IMR-90 (cell line): ENCODE measurements around the gene PPM1H. TPM values are rescaled to one million over a fixed set of nuclear protein-coding genes. Genes with fewer than 3 reads are reported as not detected.

ENCODE experiments used
- ATAC-seq: fragments of 200-7000 bp; cut with Tn5 transposase; 2 replicates; pipeline ENCODE4 v1.9.1; 2020; ENCODE audit warnings: low read depth, mild to moderate bottlenecking, moderate library complexity
- BruUV-seq: library from RNA; stranded (reverse); fragments of 400-500 nt; replicated peaks from 2 replicates; lab custom pipeline; 2021; lab: Mats Ljungman, UMichigan
- CTCF ChIA-PET: fragments of 300-600 bp; formaldehyde crosslinking; extraction: SDS; loops from one replicate; lab custom pipeline; 2021; ENCODE audit warnings: antibody characterized with exemption; lab: Yijun Ruan, JAX
- POLR2A ChIA-PET: fragments of 300-600 bp; sonication (Branson Sonifier 250); formaldehyde crosslinking; loops from one replicate; lab custom pipeline; 2022; ENCODE audit warnings: antibody characterized with exemption; ENCODE audit not compliant: unreplicated experiment; lab: Charles Lee
- DNase-seq: peaks from one replicate; pipeline ENCODE4 v3.0.0; 2013
- H2AFZ ChIP-seq: replicated peaks from 2 replicates; pipeline ENCODE3; 2013; ENCODE audit warnings: low read length, mild to moderate bottlenecking; ENCODE audit not compliant: poor library complexity
- H2AK5ac ChIP-seq: 2 replicates; pipeline ENCODE4 v1.6.1; 2013; ENCODE audit warnings: low read depth, low read length, inconsistent platforms
- H2AK9ac ChIP-seq: replicated peaks from 2 replicates; pipeline ENCODE3; 2013; ENCODE audit warnings: mild to moderate bottlenecking, low read depth, low read length, moderate library complexity; ENCODE audit not compliant: poor library complexity
- H2BK120ac ChIP-seq: 2 replicates; pipeline ENCODE4 v1.6.1; 2013; ENCODE audit warnings: low read depth, low read length, inconsistent platforms
- H2BK15ac ChIP-seq: 3 replicates; pipeline ENCODE4 v1.6.1; 2013; ENCODE audit warnings: low read depth, low read length, inconsistent platforms
- H2BK20ac ChIP-seq: 2 replicates; pipeline ENCODE4 v1.6.1; 2013; ENCODE audit warnings: low read depth, mild to moderate bottlenecking, inconsistent platforms, low read length, moderate library complexity
- H2BK5ac ChIP-seq: 2 replicates; pipeline ENCODE4 v1.6.1; 2013; ENCODE audit warnings: mild to moderate bottlenecking, low read depth, low read length, inconsistent platforms; ENCODE audit not compliant: poor library complexity, severe bottlenecking
- H3K14ac ChIP-seq: replicated peaks from 2 replicates; pipeline ENCODE4 v1.6.1; 2013; ENCODE audit warnings: low read depth, low read length, inconsistent platforms
- H3K18ac ChIP-seq: 2 replicates; pipeline ENCODE4 v1.6.1; 2013; ENCODE audit warnings: low read depth, low read length, control low read depth
- H3K23ac ChIP-seq: 2 replicates; pipeline ENCODE4 v1.6.1; 2013; ENCODE audit warnings: low read depth, low read length, inconsistent platforms
- H3K27ac ChIP-seq: 2 replicates; pipeline ENCODE4 v1.5.1; 2013; ENCODE audit warnings: mild to moderate bottlenecking, control low read depth, low read length; ENCODE audit not compliant: insufficient read depth
- H3K27me3 ChIP-seq: 2 replicates; pipeline ENCODE4 v1.6.1; 2013; ENCODE audit warnings: low read length; ENCODE audit not compliant: control insufficient read depth, insufficient read depth
- H3K36me3 ChIP-seq: 2 replicates; pipeline ENCODE4 v1.6.1; 2013; ENCODE audit warnings: low read length, mixed read lengths; ENCODE audit not compliant: control insufficient read depth, insufficient read depth
- H3K4ac ChIP-seq: 2 replicates; pipeline ENCODE4 v1.6.1; 2013; ENCODE audit warnings: low read depth, low read length, inconsistent platforms
- H3K4me1 ChIP-seq: 2 replicates; pipeline ENCODE4 v1.6.1; 2013; ENCODE audit warnings: low read length, mixed read lengths; ENCODE audit not compliant: control insufficient read depth, insufficient read depth
- H3K4me2 ChIP-seq: 2 replicates; pipeline ENCODE4 v1.6.1; 2013; ENCODE audit warnings: low read depth, mild to moderate bottlenecking, control low read depth, low read length, moderate library complexity
- H3K4me3 ChIP-seq: 2 replicates; pipeline ENCODE4 v1.5.1; 2013; ENCODE audit warnings: low read depth, mild to moderate bottlenecking, control low read depth, low read length, moderate library complexity; ENCODE audit not compliant: insufficient read depth
- H3K56ac ChIP-seq: 2 replicates; pipeline ENCODE4 v1.6.1; 2013; ENCODE audit warnings: low read length, inconsistent platforms; ENCODE audit not compliant: insufficient read depth; ENCODE audit errors: extremely low read depth
- H3K79me1 ChIP-seq, 2 experiments: 2 replicates each; pipeline ENCODE4 v1.6.1; 2013; ENCODE audit warnings: low read length in 2 of 2, inconsistent platforms in 1 of 2, low read depth in 1 of 2
- H3K9ac ChIP-seq: 2 replicates; pipeline ENCODE4 v1.6.1; 2013; ENCODE audit warnings: low read depth, low read length, control low read depth
- H3K9me1 ChIP-seq: 2 replicates; pipeline ENCODE4 v1.6.1; 2013; ENCODE audit warnings: low read length, inconsistent platforms; ENCODE audit not compliant: insufficient read depth
- H3K9me3 ChIP-seq: 2 replicates; pipeline ENCODE4 v1.6.1; 2013; ENCODE audit warnings: low read length; ENCODE audit not compliant: control insufficient read depth, insufficient read depth
- H4K20me1 ChIP-seq: 2 replicates; pipeline ENCODE4 v1.6.1; 2013; ENCODE audit warnings: low read length, inconsistent platforms; ENCODE audit not compliant: insufficient read depth
- H4K5ac ChIP-seq: 2 replicates; pipeline ENCODE4 v1.6.1; 2013; ENCODE audit warnings: mild to moderate bottlenecking, low read depth, low read length, control low read depth
- H4K8ac ChIP-seq, 2 experiments: 2 replicates each; pipeline ENCODE4 v1.6.1; 2013; ENCODE audit warnings: low read depth in 2 of 2, low read length in 2 of 2, control low read depth in 1 of 2, inconsistent platforms in 1 of 2
- H4K91ac ChIP-seq: 2 replicates; pipeline ENCODE4 v1.6.1; 2013; ENCODE audit warnings: low read depth, low read length, inconsistent platforms; ENCODE audit not compliant: insufficient read depth
- BHLHE40 ChIP-seq: fragments of 150-350 bp; IDR thresholded peaks from 2 replicates; pipeline ENCODE4 v1.6.1; 2016; ENCODE audit warnings: mild to moderate bottlenecking, low read depth, low read length
- CHD1 ChIP-seq: IDR thresholded peaks from 2 replicates; pipeline ENCODE4 v1.6.1; 2012; ENCODE audit warnings: low read depth, low read length, improper control_type of control experiment
- CTCF ChIP-seq: conservative IDR thresholded peaks from 2 replicates; pipeline ENCODE4 v1.5.1; 2012; ENCODE audit warnings: mild to moderate bottlenecking, low read depth, low read length, improper control_type of control experiment
- FOS ChIP-seq: fragments of 150-350 bp; IDR thresholded peaks from 2 replicates; pipeline ENCODE4 v1.6.1; 2016; ENCODE audit warnings: low read depth, low read length
- MAFK ChIP-seq: IDR thresholded peaks from 2 replicates; pipeline ENCODE4 v1.6.1; 2012; ENCODE audit warnings: low read depth, low read length, improper control_type of control experiment
- MAZ ChIP-seq: IDR thresholded peaks from 2 replicates; pipeline ENCODE4 v1.6.1; 2012; ENCODE audit warnings: low read depth, mild to moderate bottlenecking, low read length, improper control_type of control experiment, moderate library complexity, borderline replicate concordance
- MXI1 ChIP-seq: IDR thresholded peaks from 2 replicates; pipeline ENCODE4 v1.6.1; 2012; ENCODE audit warnings: low read depth, mild to moderate bottlenecking, low read length, moderate library complexity, borderline replicate concordance
- NFE2L2 ChIP-seq: fragments of 150-350 bp; IDR thresholded peaks from 2 replicates; pipeline ENCODE4 v1.6.1; 2016; ENCODE audit warnings: low read depth, mild to moderate bottlenecking, low read length
- RCOR1 ChIP-seq: IDR thresholded peaks from 2 replicates; pipeline ENCODE4 v1.6.1; 2012; ENCODE audit warnings: mild to moderate bottlenecking, low read length, improper control_type of control experiment; ENCODE audit not compliant: insufficient replicate concordance
- RFX5 ChIP-seq: IDR thresholded peaks from 2 replicates; pipeline ENCODE4 v1.8.0; 2012; ENCODE audit warnings: low read depth, mild to moderate bottlenecking, low read length, moderate library complexity
- SMC3 ChIP-seq: fragments of 150-350 bp; IDR thresholded peaks from 2 replicates; pipeline ENCODE4 v1.6.1; 2016; ENCODE audit warnings: low read depth, mild to moderate bottlenecking, antibody characterized with exemption, low read length, moderate library complexity
- USF2 ChIP-seq: fragments of 150-350 bp; IDR thresholded peaks from 2 replicates; pipeline ENCODE4 v1.6.1; 2017; ENCODE audit warnings: mild to moderate bottlenecking, antibody characterized with exemption, low read length, low read depth
- WGBS, 2 experiments: methylation state at CpG; one replicate each; pipeline versions ENCODE4 v1.1.5 to v1.1.7; 2013; ENCODE audit warnings: missing lambda C conversion rate in 2 of 2; ENCODE audit not compliant: insufficient read length in 1 of 2; ENCODE audit errors: extremely low coverage in 2 of 2; 5-methylcytosine and 5-hydroxymethylcytosine counted together
- dilution Hi-C: fragments of 300-500 bp; cut with HindIII; formaldehyde crosslinking; loops from one replicate; pipeline ENCODE4 v1.14.3; 2018; ENCODE audit warnings: low sequenced_read_pairs; ENCODE audit not compliant: unreplicated experiment
- in situ Hi-C: fragments of 300-500 bp; cut with MboI; formaldehyde crosslinking; loops from 3 replicates; pipeline ENCODE4 v1.14.3; 2019; ENCODE audit warnings: low sequenced_read_pairs, inconsistent platforms, mixed read lengths
- intact Hi-C: fragments of 100-400 bp; cut with micrococcal nuclease; formaldehyde crosslinking; loops from 2 replicates; pipeline ENCODE4 v1.10.0; 2022
- polyA plus RNA-seq, 3 experiments: library from polyadenylated mRNA; depleted of rRNA; stranded (reverse); fragments of >200 nt; gene quantifications; 2 replicates each; pipeline ENCODE4 v1.2.3, GENCODE V29; 2012; ENCODE audit warnings: low replicate concordance in 1 of 3
- total RNA-seq: library from RNA; depleted of rRNA; stranded (reverse); fragments of >200 nt; gene quantifications from 2 replicates; pipeline ENCODE4 v1.2.3, GENCODE V29; 2012

The PPM1H gene
- total and polyA plus RNA-seq, 2 of the 4 experiments (the other 2 are of a cell fraction): 0.14 to 0.18 TPM

DNA sequence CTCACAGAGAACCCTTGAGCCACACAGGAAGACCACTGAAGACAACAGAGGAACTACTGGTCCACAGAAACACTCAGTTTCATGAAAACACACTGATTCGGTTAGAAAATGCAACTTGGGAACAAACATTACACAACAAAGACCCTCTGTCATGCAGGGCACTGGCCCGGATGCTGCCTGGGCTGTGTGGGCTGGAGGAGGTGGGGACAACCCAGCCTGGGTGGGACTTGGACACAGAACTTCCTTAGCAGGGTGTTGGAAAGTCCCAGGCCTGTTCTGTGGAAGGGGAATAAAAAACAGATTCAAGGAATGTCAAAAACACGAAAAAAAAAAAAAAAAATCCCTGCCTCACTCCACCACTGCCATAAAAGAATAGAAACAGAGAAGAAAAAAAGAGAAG is 287.4 kb downstream of the PPM1H start:
- CTCF ChIA-PET: no interaction called here
- H3K4me2 ChIP-seq: no peak overlapping the region
- H4K8ac ChIP-seq: no peak overlapping the region
- H3K9me1 ChIP-seq: no peaks in the 10 kb centered on the region
- H3K56ac ChIP-seq: no peak overlapping the region
- H4K5ac ChIP-seq: no peak overlapping the region
- H2BK120ac ChIP-seq: no peak overlapping the region
- no peak overlapping the region for H2BK5ac ChIP-seq
- BruUV-seq: no TSS peak
- no peaks in the 10 kb centered on the region for H3K36me3 ChIP-seq
- ATAC-seq (no peak), DNase-seq (no peak)
- H3K23ac ChIP-seq: no peak overlapping the region
- no peak overlapping the region for H2AFZ ChIP-seq
- intact Hi-C loops (no loop called here), dilution Hi-C loops (no loop called here), in situ Hi-C loops (no loop called here)
- H2AK5ac ChIP-seq: no peak overlapping the region
- H3K79me1 ChIP-seq: no peaks in the 10 kb centered on the region
- H3K27me3 ChIP-seq: peaks cover 5% of the 10 kb centered on the region; the same call in 1 of the 2 replicates
- H3K18ac ChIP-seq: no peak overlapping the region
- no peaks in the 10 kb centered on the region for H3K9me3 ChIP-seq
- POLR2A ChIA-PET: no interaction called here
- no peak overlapping the region for H3K4me3 ChIP-seq
- no CpG with 5 or more reads among the region's 3 CpGs for WGBS, 2 experiments
- no peak overlapping the region for H2BK15ac ChIP-seq
- no peaks in the 10 kb centered on the region for H4K20me1 ChIP-seq
- H2AK9ac ChIP-seq: no peak overlapping the region
- no peaks in the 10 kb centered on the region for H3K4me1 ChIP-seq
- TF ChIP-seq FOS: no peak
- TF ChIP-seq MAFK: no peak
- TF ChIP-seq MXI1: no peak
- no peak for TF ChIP-seq RFX5
- no peak for TF ChIP-seq NFE2L2
- TF ChIP-seq CHD1: no peak
- TF ChIP-seq CTCF: no peak
- no peak for TF ChIP-seq USF2
- no peak for TF ChIP-seq MAZ
- no peak for TF ChIP-seq SMC3
- no peak for TF ChIP-seq BHLHE40
- TF ChIP-seq RCOR1: no peak
- H3K27ac ChIP-seq: no peak overlapping the region
- H3K14ac ChIP-seq: no peak overlapping the region
- H4K91ac ChIP-seq: no peak overlapping the region
- no peak overlapping the region for H2BK20ac ChIP-seq
- no peak overlapping the region for H3K4ac ChIP-seq
- no peak overlapping the region for H3K9ac ChIP-seq
